ENCODE results near the gene EFCAB6. TPM values are rescaled to one million over a fixed set of nuclear protein-coding genes. Genes with fewer than 3 reads are reported as not detected.

The EFCAB6 gene
- total RNA-seq, 1 donor from 2014 or later, result 1.8 TPM

- H3K9me3 ChIP-seq (replicated peaks), result no peaks in the 10 kb centered on the region
- H3K27me3 ChIP-seq (ENCODE audit: low read depth), result peaks cover 11% of the 10 kb centered on the region
- intact Hi-C loops (cut with micrococcal nuclease), result no loop called here
- TF ChIP-seq CTCF (IDR thresholded peaks at IDR 0.05; ENCODE audit: borderline replicate concordance), result no peak
- no peaks in the 10 kb centered on the region for H3K4me1 ChIP-seq
- no peak for DNase-seq
- no peaks in the 10 kb centered on the region for H3K36me3 ChIP-seq
- no peak overlapping the region for H3K4me3 ChIP-seq
- no peak overlapping the region for H3K27ac ChIP-seq (replicated peaks)
Measured at GRCh38 chr22:43840851-43841250, 28.7 kb upstream of the EFCAB6 start.

GRCh38 chr22:43840431-43840830, 28.3 kb upstream of the EFCAB6 start:
- Histone ChIP-seq H3K36me3 (no peaks in the 10 kb centered on the region), H3K9me3 (replicated peaks) (no peaks in the 10 kb centered on the region), H3K27me3 (ENCODE audit: low read depth) (peaks cover 11% of the 10 kb centered on the region), H3K27ac (replicated peaks) (no peak overlapping the region), H3K4me3 (no peak overlapping the region), H3K4me1 (no peaks in the 10 kb centered on the region)
- no peak for TF ChIP-seq CTCF (IDR thresholded peaks at IDR 0.05; ENCODE audit: borderline replicate concordance)
- intact Hi-C loops (cut with micrococcal nuclease), result no loop called here
- no peak for DNase-seq

GRCh38 chr22:43839781-43840180, 27.7 kb upstream of the EFCAB6 start:
- no peak overlapping the region for H3K4me3 ChIP-seq
- peaks cover 11% of the 10 kb centered on the region for H3K27me3 ChIP-seq (ENCODE audit: low read depth)
- H3K27ac ChIP-seq (replicated peaks), result no peak overlapping the region
- no peak for TF ChIP-seq CTCF (IDR thresholded peaks at IDR 0.05; ENCODE audit: borderline replicate concordance)
- intact Hi-C loops (cut with micrococcal nuclease), result no loop called here
- H3K4me1 ChIP-seq, result no peaks in the 10 kb centered on the region
- H3K36me3 ChIP-seq, result no peaks in the 10 kb centered on the region
- H3K9me3 ChIP-seq (replicated peaks), result no peaks in the 10 kb centered on the region
- no peak for DNase-seq

GRCh38 chr22:43838571-43839307, 26.6 kb upstream of the EFCAB6 start:
- Histone ChIP-seq H3K36me3 (no peaks in the 10 kb centered on the region), H3K4me3 (no peak overlapping the region), H3K27me3 (ENCODE audit: low read depth) (peaks cover 4% of the 10 kb centered on the region), H3K27ac (replicated peaks) (no peak overlapping the region), H3K9me3 (replicated peaks) (no peaks in the 10 kb centered on the region), H3K4me1 (peaks cover 3% of the 10 kb centered on the region)
- TF ChIP-seq CTCF (IDR thresholded peaks at IDR 0.05; ENCODE audit: borderline replicate concordance), result no peak
- intact Hi-C loops (cut with micrococcal nuclease), result no loop called here
- no peak for DNase-seq

- intact Hi-C loops (cut with micrococcal nuclease), result no loop called here
- no peak for TF ChIP-seq CTCF (IDR thresholded peaks at IDR 0.05; ENCODE audit: borderline replicate concordance)
- no peak overlapping the region for H3K4me3 ChIP-seq
- H3K27ac ChIP-seq (replicated peaks), result no peak overlapping the region
- peaks cover 5% of the 10 kb centered on the region for H3K27me3 ChIP-seq (ENCODE audit: low read depth)
- no peaks in the 10 kb centered on the region for H3K36me3 ChIP-seq
- H3K9me3 ChIP-seq (replicated peaks), result no peaks in the 10 kb centered on the region
- DNase-seq, result no peak
- peaks cover 9% of the 10 kb centered on the region for H3K4me1 ChIP-seq
Measured at GRCh38 chr22:43838161-43838560, 26.1 kb upstream of the EFCAB6 start.
